Spinal cord (tissue), 10 donors: ENCODE data around the gene CRIP3. TPM values are rescaled to one million over a fixed set of nuclear protein-coding genes. Genes with fewer than 3 reads are reported as not detected.

ENCODE experiments used
- DNase-seq, 6 donors: peaks; one replicate each; pipeline versions ENCODE4 v3.0.0 to v3.0.0-alpha.2; 2013 to 2015; ENCODE audit warnings: low spot score in 6 of 6, low read depth in 4 of 6
- H3K27ac ChIP-seq: one replicate; pipeline ENCODE4 v1.5.1; 2013; ENCODE audit warnings: low read depth, low read length, control low read depth
- H3K27me3 ChIP-seq: one replicate; pipeline ENCODE4 v1.6.1; 2013; ENCODE audit warnings: low read length; ENCODE audit not compliant: control insufficient read depth, insufficient read depth
- H3K36me3 ChIP-seq: one replicate; pipeline ENCODE4 v1.6.1; 2013; ENCODE audit warnings: low read length; ENCODE audit not compliant: control insufficient read depth, insufficient read depth
- H3K4me1 ChIP-seq: one replicate; pipeline ENCODE4 v1.6.1; 2013; ENCODE audit warnings: low read length; ENCODE audit not compliant: control insufficient read depth, insufficient read depth
- H3K4me3 ChIP-seq: one replicate; pipeline ENCODE4 v1.5.1; 2013; ENCODE audit warnings: low read depth, low read length, control low read depth
- H3K9me3 ChIP-seq: one replicate; pipeline ENCODE4 v1.6.1; 2013; ENCODE audit warnings: low read length; ENCODE audit not compliant: control insufficient read depth, insufficient read depth
- WGBS: methylation state at CpG from one replicate; pipeline ENCODE4 v1.1.5; 2013; ENCODE audit warnings: missing lambda C conversion rate; ENCODE audit not compliant: insufficient coverage; 5-methylcytosine and 5-hydroxymethylcytosine counted together
- polyA plus RNA-seq, 2 donors: library from polyadenylated mRNA; unstranded; fragments of 120-200 nt; gene quantifications; one replicate each; pipeline ENCODE4 v1.2.1, GENCODE V29; 2013; ENCODE audit not compliant: insufficient read length in 2 of 2
- small RNA-seq: library from RNA; depleted of rRNA; stranded (forward); fragments of <200 nt; gene quantifications from one replicate; pipeline ENCODE3, GENCODE V24; 2014; ENCODE audit warnings: low replicate concordance
- total RNA-seq, 2 donors: library from RNA; depleted of rRNA in 1 of 2; stranded (reverse); fragments of 120-200 nt in 1 of 2; fragments of >200 nt in 1 of 2; gene quantifications; one replicate each; pipeline versions ENCODE4 v1.2.3 to v1.2.4, GENCODE V29; 2013 to 2014
- donor health status: healthy.

The CRIP3 gene
- total and polyA plus RNA-seq, 4 donors, result 5.7 to 39.9 (median 13.5) TPM

GRCh38 chr6:43260791-43261190, 47.8 kb downstream of the CRIP3 start:
- Histone ChIP-seq H3K4me3 (no peak overlapping the region), H3K36me3 (peaks cover 95% of the 10 kb centered on the region), H3K9me3 (no peaks in the 10 kb centered on the region), H3K4me1 (no peaks in the 10 kb centered on the region), H3K27me3 (no peaks in the 10 kb centered on the region), H3K27ac (no peak overlapping the region)
- DNase-seq, result peak in 1 of 6 donors; percentile 49
- WGBS, result 69% methylated on average over 4 of the region's 4 CpGs

- Histone ChIP-seq H3K4me1 (no peaks in the 10 kb centered on the region), H3K9me3 (no peaks in the 10 kb centered on the region), H3K27me3 (no peaks in the 10 kb centered on the region), H3K27ac (no peak overlapping the region), H3K4me3 (no peak overlapping the region), H3K36me3 (peaks cover 97% of the 10 kb centered on the region)
- DNase-seq, result no peak
- WGBS, result 90% methylated on average over 25 of the region's 30 CpGs
Observed at GRCh38 chr6:43258807-43259686, 49.6 kb downstream of the CRIP3 start.

- no peak overlapping the region for H3K27ac ChIP-seq
- no peaks in the 10 kb centered on the region for H3K4me1 ChIP-seq
- H3K9me3 ChIP-seq, result no peaks in the 10 kb centered on the region
- 88% methylated on average over 2 of the region's 4 CpGs for WGBS
- peaks cover 98% of the 10 kb centered on the region for H3K36me3 ChIP-seq
- H3K4me3 ChIP-seq, result no peak overlapping the region
- no peak for DNase-seq
- H3K27me3 ChIP-seq, result no peaks in the 10 kb centered on the region
Observed at GRCh38 chr6:43258180-43258579, 50.4 kb downstream of the CRIP3 start.

GRCh38 chr6:43257367-43258145, 51.1 kb downstream of the CRIP3 start:
- H3K36me3 ChIP-seq, result peaks cover 98% of the 10 kb centered on the region
- WGBS, result 71% methylated on average over 10 of the region's 12 CpGs
- no peaks in the 10 kb centered on the region for H3K4me1 ChIP-seq
- H3K27me3 ChIP-seq, result no peaks in the 10 kb centered on the region
- no peak overlapping the region for H3K4me3 ChIP-seq
- no peaks in the 10 kb centered on the region for H3K9me3 ChIP-seq
- DNase-seq, result no peak
- no peak overlapping the region for H3K27ac ChIP-seq

- Histone ChIP-seq H3K4me1 (no peaks in the 10 kb centered on the region), H3K36me3 (peaks cover 96% of the 10 kb centered on the region), H3K27me3 (no peaks in the 10 kb centered on the region), H3K9me3 (no peaks in the 10 kb centered on the region), H3K27ac (no peak overlapping the region), H3K4me3 (no peak overlapping the region)
- 90% methylated on average over 7 of the region's 9 CpGs for WGBS
- DNase-seq, result no peak
Observed at GRCh38 chr6:43256670-43257366, 51.8 kb downstream of the CRIP3 start.

Small RNA genes within 50 kb of the gene (small RNA-seq; reads per million reads assigned to genes)
- not detected for gene RPL12P47

Other genes with a start within 250 kb of the CRIP3 start
- gene MRPL2, start 249.4 kb downstream of the CRIP3 start, total RNA-seq, result 10 to 100 TPM; 11.8 to 29.7 TPM
- 10 to 100 TPM; 50.3 to 57.1 TPM for gene MRPL2, start 249.4 kb downstream of the CRIP3 start, polyA plus RNA-seq
- 10 to 100 TPM; 23.4 to 49.9 TPM for gene KLC4, start 249.2 kb downstream of the CRIP3 start, total RNA-seq
- gene KLC4, start 249.2 kb downstream of the CRIP3 start, polyA plus RNA-seq, result 10 to 100 TPM; 42.8 to 77.4 TPM
- gene PTK7, start 232.5 kb downstream of the CRIP3 start, total RNA-seq, result 100 to 1,000 TPM in 1 of 2 donors, 10 to 100 TPM in 1; 43.7 to 126 TPM
- gene PTK7, start 232.5 kb downstream of the CRIP3 start, polyA plus RNA-seq, result 10 to 100 TPM; 61.9 to 89.6 TPM
- gene SRF, start 137.6 kb downstream of the CRIP3 start, total RNA-seq, result 10 to 100 TPM in 1 of 2 donors, 1 to 10 TPM in 1; 6.8 to 17.7 TPM
- gene SRF, start 137.6 kb downstream of the CRIP3 start, polyA plus RNA-seq, result 10 to 100 TPM; 20.2 to 21.7 TPM
- gene CUL9, start 126.6 kb downstream of the CRIP3 start, total RNA-seq, result 10 to 100 TPM; 20.8 to 43.2 TPM
- gene CUL9, start 126.6 kb downstream of the CRIP3 start, polyA plus RNA-seq, result 10 to 100 TPM; 42.2 to 68.5 TPM
- 10 to 100 TPM; 18.1 to 70.6 TPM for gene DNPH1, start 79.3 kb downstream of the CRIP3 start, total RNA-seq
- gene DNPH1, start 79.3 kb downstream of the CRIP3 start, polyA plus RNA-seq, result 10 to 100 TPM; 63.9 to 70.1 TPM
- 10 to 100 TPM in 1 of 2 donors, 1 to 10 TPM in 1; 6.1 to 12.3 TPM for gene TTBK1, start 65.3 kb downstream of the CRIP3 start, total RNA-seq
- 10 to 100 TPM; 26.3 to 29.9 TPM for gene TTBK1, start 65.3 kb downstream of the CRIP3 start, polyA plus RNA-seq
- gene SLC22A7, start 10.6 kb downstream of the CRIP3 start, total RNA-seq, result under 1 TPM; 0.20 to 0.28 TPM
- gene SLC22A7, start 10.6 kb downstream of the CRIP3 start, polyA plus RNA-seq, result 1 to 10 TPM in 1 of 2 donors, under 1 TPM in 1; 0.71 to 2.2 TPM
- 10 to 100 TPM; 17.7 to 22.5 TPM for gene ZNF318, start 60.8 kb upstream of the CRIP3 start, total RNA-seq
- 10 to 100 TPM; 24.6 to 29.2 TPM for gene ZNF318, start 60.8 kb upstream of the CRIP3 start, polyA plus RNA-seq
- gene ABCC10, start 118.7 kb upstream of the CRIP3 start, total RNA-seq, result 10 to 100 TPM; 15.8 to 25.2 TPM
- gene ABCC10, start 118.7 kb upstream of the CRIP3 start, polyA plus RNA-seq, result 10 to 100 TPM; 36.0 to 55.8 TPM
- 1 to 10 TPM; 3.5 to 4.1 TPM for gene DLK2, start 146.7 kb upstream of the CRIP3 start, total RNA-seq
- 10 to 100 TPM; 13.6 to 14.5 TPM for gene DLK2, start 146.7 kb upstream of the CRIP3 start, polyA plus RNA-seq
- 10 to 100 TPM in 1 of 2 donors, 1 to 10 TPM in 1; 8.8 to 18.2 TPM for gene TJAP1, start 168.7 kb upstream of the CRIP3 start, total RNA-seq
- 10 to 100 TPM; 33.9 to 46.4 TPM for gene TJAP1, start 168.7 kb upstream of the CRIP3 start, polyA plus RNA-seq
- 1 to 10 TPM; 1.8 to 3.2 TPM for gene LRRC73, start 201.5 kb upstream of the CRIP3 start, total RNA-seq
- gene LRRC73, start 201.5 kb upstream of the CRIP3 start, polyA plus RNA-seq, result 10 to 100 TPM in 1 of 2 donors, 1 to 10 TPM in 1; 8.2 to 10.5 TPM
- 100 to 1,000 TPM in 1 of 2 donors, 10 to 100 TPM in 1; 54.7 to 106 TPM for gene YIPF3, start 208.1 kb upstream of the CRIP3 start, total RNA-seq
- gene YIPF3, start 208.1 kb upstream of the CRIP3 start, polyA plus RNA-seq, result 100 to 1,000 TPM; 125 to 140 TPM
- gene POLR1C, start 208.3 kb upstream of the CRIP3 start, total RNA-seq, result 10 to 100 TPM; 22.6 to 28.9 TPM
- gene POLR1C, start 208.3 kb upstream of the CRIP3 start, polyA plus RNA-seq, result 10 to 100 TPM; 31.7 to 34.4 TPM